ENCODE measurements around the gene SLC47A2. TPM values are rescaled to one million over a fixed set of nuclear protein-coding genes. Genes with fewer than 3 reads are reported as not detected.

SLC47A2 gene
- total and polyA plus RNA-seq, 2 experiments from 2014 or later, result not detected

- no peak overlapping the region for H3K4me3 ChIP-seq
- no peaks in the 10 kb centered on the region for H3K79me2 ChIP-seq (ENCODE audit: insufficient read depth)
- peaks cover 5% of the 10 kb centered on the region for H3K4me1 ChIP-seq (ENCODE audit: insufficient read depth)
- no peak overlapping the region for H3K4me2 ChIP-seq (ENCODE audit: unreplicated experiment)
- H3K9me3 ChIP-seq (ENCODE audit: low read depth), result no peaks in the 10 kb centered on the region
- no peak overlapping the region for H3K27ac ChIP-seq
- in situ Hi-C loops (cut with MboI), result no loop called here
- peaks cover 5% of the 10 kb centered on the region; the same call in 1 of the 2 replicates for H3F3A ChIP-seq (ENCODE audit: insufficient read depth)
- no peaks in the 10 kb centered on the region for H4K20me1 ChIP-seq (ENCODE audit: insufficient read depth)
- no peaks in the 10 kb centered on the region for H3K27me3 ChIP-seq (replicated peaks; ENCODE audit: insufficient read depth)
- no peak for DNase-seq
- no peaks in the 10 kb centered on the region for H3K9me2 ChIP-seq (ENCODE audit: insufficient read depth)
- H3K36me3 ChIP-seq (ENCODE audit: low read depth), result no peaks in the 10 kb centered on the region
- H3K9ac ChIP-seq, result no peak overlapping the region
- TF ChIP-seq EZH2 (IDR thresholded peaks at IDR 0.05; ENCODE audit: insufficient read depth, poor library complexity, severe bottlenecking), result no peak
- TF ChIP-seq EZH2phosphoT487 (IDR thresholded peaks at IDR 0.05; ENCODE audit: insufficient read depth, low read depth), result no peak
- 82 to 84% methylated on average over 4 of the region's 4 CpGs for WGBS, 2 experiments (ENCODE audit: low coverage in 1 of 2, low lambda C conversion rate in 2 of 2, missing lambda C conversion rate in 2 of 2)
- H2AFZ ChIP-seq, result no peak overlapping the region
Measured at GRCh38 chr17:19641687-19642372, 74.6 kb downstream of the SLC47A2 start.

GRCh38 chr17:19631905-19632304 is 84.5 kb downstream of the SLC47A2 start:
- no peaks in the 10 kb centered on the region for H3K4me1 ChIP-seq (ENCODE audit: insufficient read depth)
- TF ChIP-seq EZH2 (IDR thresholded peaks at IDR 0.05; ENCODE audit: insufficient read depth, poor library complexity, severe bottlenecking), result no peak
- no peak for TF ChIP-seq EZH2phosphoT487 (IDR thresholded peaks at IDR 0.05; ENCODE audit: insufficient read depth, low read depth)
- in situ Hi-C loops (cut with MboI), result no loop called here
- H3K27ac ChIP-seq, result no peak overlapping the region
- no peaks in the 10 kb centered on the region for H3K79me2 ChIP-seq (ENCODE audit: insufficient read depth)
- H3K9me3 ChIP-seq (ENCODE audit: low read depth), result no peaks in the 10 kb centered on the region
- no peak overlapping the region for H3K4me3 ChIP-seq
- H4K20me1 ChIP-seq (ENCODE audit: insufficient read depth), result no peaks in the 10 kb centered on the region
- H3K9me2 ChIP-seq (ENCODE audit: insufficient read depth), result no peaks in the 10 kb centered on the region
- no peak overlapping the region for H2AFZ ChIP-seq
- 86 to 91% methylated on average over 2 of the region's 2 CpGs for WGBS, 2 experiments (ENCODE audit: low coverage in 1 of 2, low lambda C conversion rate in 2 of 2, missing lambda C conversion rate in 2 of 2)
- no peak overlapping the region for H3K9ac ChIP-seq
- H3F3A ChIP-seq (ENCODE audit: insufficient read depth), result no peaks in the 10 kb centered on the region
- DNase-seq, result no peak
- 0 out of 2 replicates have a peak, but pooled peaks cover 8% of the 10 kb centered on the region for H3K27me3 ChIP-seq (replicated peaks; ENCODE audit: insufficient read depth)
- no peak overlapping the region for H3K4me2 ChIP-seq (ENCODE audit: unreplicated experiment)
- H3K36me3 ChIP-seq (ENCODE audit: low read depth), result no peaks in the 10 kb centered on the region

- Histone ChIP-seq H2AFZ (no peak overlapping the region), H3K27me3 (replicated peaks; ENCODE audit: insufficient read depth) (0 out of 2 replicates have a peak, but pooled peaks cover 9% of the 10 kb centered on the region)
- no peak for DNase-seq
Measured at GRCh38 chr17:19630661-19631060, 85.7 kb downstream of the SLC47A2 start.

GRCh38 chr17:19630035-19630434 is 86.3 kb downstream of the SLC47A2 start:
- Histone ChIP-seq H3K4me2 (ENCODE audit: unreplicated experiment) (no peak overlapping the region), H3K36me3 (ENCODE audit: low read depth) (no peaks in the 10 kb centered on the region), H3K79me2 (ENCODE audit: insufficient read depth) (no peaks in the 10 kb centered on the region), H3K4me1 (ENCODE audit: insufficient read depth) (no peaks in the 10 kb centered on the region), H2AFZ (no peak overlapping the region), H3K9me2 (ENCODE audit: insufficient read depth) (no peaks in the 10 kb centered on the region), H3F3A (ENCODE audit: insufficient read depth) (no peaks in the 10 kb centered on the region), H4K20me1 (ENCODE audit: insufficient read depth) (no peaks in the 10 kb centered on the region), H3K9ac (no peak overlapping the region), H3K27ac (no peak overlapping the region), H3K9me3 (ENCODE audit: low read depth) (no peaks in the 10 kb centered on the region), H3K4me3 (no peak overlapping the region), H3K27me3 (replicated peaks; ENCODE audit: insufficient read depth) (0 out of 2 replicates have a peak, but pooled peaks cover 13% of the 10 kb centered on the region)
- in situ Hi-C loops (cut with MboI), result no loop called here
- no peak for DNase-seq
- WGBS, 2 experiments (ENCODE audit: low coverage in 1 of 2, low lambda C conversion rate in 2 of 2, missing lambda C conversion rate in 2 of 2), result 66% methylated on average over 4 of the region's 4 CpGs
- no peak for TF ChIP-seq EZH2 (IDR thresholded peaks at IDR 0.05; ENCODE audit: insufficient read depth, poor library complexity, severe bottlenecking)
- no peak for TF ChIP-seq EZH2phosphoT487 (IDR thresholded peaks at IDR 0.05; ENCODE audit: insufficient read depth, low read depth)

More at GRCh38 chr17:19630661-19631060, 85.7 kb downstream of the SLC47A2 start:
- Histone ChIP-seq H3K27ac (no peak overlapping the region), H3K9me2 (ENCODE audit: insufficient read depth) (no peaks in the 10 kb centered on the region), H3K9ac (no peak overlapping the region), H3K9me3 (ENCODE audit: low read depth) (no peaks in the 10 kb centered on the region), H3K4me1 (ENCODE audit: insufficient read depth) (no peaks in the 10 kb centered on the region), H3K4me2 (ENCODE audit: unreplicated experiment) (no peak overlapping the region), H3K4me3 (no peak overlapping the region), H3K79me2 (ENCODE audit: insufficient read depth) (no peaks in the 10 kb centered on the region), H4K20me1 (ENCODE audit: insufficient read depth) (no peaks in the 10 kb centered on the region), H3F3A (ENCODE audit: insufficient read depth) (no peaks in the 10 kb centered on the region), H3K36me3 (ENCODE audit: low read depth) (no peaks in the 10 kb centered on the region)
- 67 to 90% methylated on average over 1 of the region's 1 CpG for WGBS, 2 experiments (ENCODE audit: low coverage in 1 of 2, low lambda C conversion rate in 2 of 2, missing lambda C conversion rate in 2 of 2)
- TF ChIP-seq EZH2 (IDR thresholded peaks at IDR 0.05; ENCODE audit: insufficient read depth, poor library complexity, severe bottlenecking), result no peak
- TF ChIP-seq EZH2phosphoT487 (IDR thresholded peaks at IDR 0.05; ENCODE audit: insufficient read depth, low read depth), result no peak
- in situ Hi-C loops (cut with MboI), result no loop called here
